HAP-1 (cell line): Measurements from ENCODE around the gene PIGBOS1.
"Not testable (repeated sequence)": the region's sequence is repeated elsewhere in the genome, so short reads cannot be mapped to it uniquely, and the experiment has no call there.

Source experiments
- DNase-seq, 2 experiments: peaks; one replicate each; pipeline ENCODE4 v3.0.0-alpha.2; 2016 to 2020; ENCODE audit warnings: low spot score in 2 of 2
- H3K27me3 ChIP-seq: fragments of 250-450 bp; sonication (Bioruptor Pico); 2 replicates; pipeline ENCODE4 v1.5.1; 2020; ENCODE audit warnings: low read depth, mild to moderate bottlenecking, moderate library complexity
- H3K36me3 ChIP-seq: fragments of 250-450 bp; sonication (Bioruptor Pico); replicated peaks from 2 replicates; pipeline ENCODE4 v1.5.1; 2020; ENCODE audit warnings: mild to moderate bottlenecking
- H3K4me1 ChIP-seq: fragments of 250-450 bp; sonication (Bioruptor Pico); 2 replicates; pipeline ENCODE4 v1.5.1; 2020; ENCODE audit warnings: mild to moderate bottlenecking
- H3K4me3 ChIP-seq: fragments of 250-450 bp; sonication (Bioruptor Pico); 2 replicates; pipeline ENCODE4 v1.5.1; 2020; ENCODE audit warnings: mild to moderate bottlenecking, moderate library complexity
- H3K9me3 ChIP-seq: fragments of 250-450 bp; sonication (Bioruptor Pico); 2 replicates; pipeline ENCODE4 v1.5.1; 2020; ENCODE audit warnings: mild to moderate bottlenecking, moderate library complexity
- in situ Hi-C: fragments of 300-500 bp; cut with MboI; formaldehyde crosslinking; loops from 3 replicates; pipeline ENCODE4 v1.14.3; 2020; ENCODE audit warnings: low sequenced_read_pairs, inconsistent platforms, mixed read lengths

The PIGBOS1 gene

DNA sequence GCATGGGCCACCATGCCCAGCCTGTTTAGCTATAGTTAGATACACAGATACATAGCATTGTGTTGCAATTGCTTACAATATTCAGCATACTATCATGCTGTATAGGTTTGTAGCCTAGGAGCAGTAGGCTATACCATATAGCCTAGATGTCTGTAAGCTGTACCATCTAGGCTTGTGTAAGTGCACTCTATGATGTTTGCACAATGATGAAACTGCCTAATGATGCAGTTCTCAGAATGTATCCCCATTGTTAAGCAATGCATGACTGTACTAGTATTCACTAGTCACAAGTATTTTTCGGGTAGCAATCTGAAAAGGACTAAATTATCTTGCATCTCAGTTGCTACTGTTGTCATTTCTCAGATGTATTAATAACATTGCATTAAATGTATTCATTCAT, 16.1 kb upstream of the PIGBOS1 start:
- Histone ChIP-seq H3K4me3 (no peak overlapping the region), H3K27me3 (no peaks in the 10 kb centered on the region), H3K36me3 (no peaks in the 10 kb centered on the region), H3K4me1 (no peaks in the 10 kb centered on the region), H3K9me3 (no peaks in the 10 kb centered on the region)
- no peak for DNase-seq
- in situ Hi-C loops = no loop called here

DNA sequence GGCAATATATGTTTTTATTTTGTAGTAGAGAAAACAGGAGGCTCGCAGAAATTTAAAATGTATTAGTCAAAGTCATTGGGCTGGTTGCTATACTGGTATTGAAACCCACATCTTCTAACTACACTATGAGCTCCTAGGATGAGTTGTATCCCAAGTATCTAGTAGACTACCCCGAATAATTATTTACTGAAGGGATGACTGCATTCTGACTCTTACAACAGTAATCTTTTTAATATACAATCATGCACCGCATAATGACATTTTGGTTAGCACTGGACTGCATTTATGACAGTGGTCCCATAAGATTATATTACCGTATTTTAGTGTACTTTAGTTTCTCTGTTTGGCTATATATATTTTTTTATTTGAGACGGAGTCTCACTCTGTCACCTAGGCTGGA, 15.4 kb upstream of the PIGBOS1 start:
- Histone ChIP-seq H3K4me1 (no peaks in the 10 kb centered on the region), H3K27me3 (no peaks in the 10 kb centered on the region), H3K9me3 (no peaks in the 10 kb centered on the region), H3K36me3 (no peaks in the 10 kb centered on the region), H3K4me3 (no peak overlapping the region)
- in situ Hi-C loops = no loop called here
- DNase-seq = no peak

DNA sequence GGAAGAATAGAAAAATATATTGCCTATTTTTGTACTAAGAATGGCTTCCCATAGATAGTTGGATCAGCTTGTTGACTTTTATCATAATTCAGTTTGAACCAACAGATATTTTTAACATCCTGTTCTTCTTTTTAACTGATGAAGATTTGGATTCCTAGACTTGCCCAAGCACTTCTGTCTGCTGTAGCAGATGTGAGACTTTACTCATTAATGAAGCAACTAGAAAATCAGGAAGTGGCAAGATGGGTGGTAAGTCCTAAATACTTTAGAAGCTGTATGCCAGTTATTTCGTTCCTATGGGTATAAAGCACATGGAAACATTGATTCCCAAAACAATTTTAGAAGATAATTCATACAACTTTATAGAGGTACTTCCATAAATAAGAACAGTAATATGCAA, 8.5 kb upstream of the PIGBOS1 start:
- no peak for DNase-seq
- no peaks in the 10 kb centered on the region for H3K36me3 ChIP-seq
- in situ Hi-C loops = no loop called here
- H3K4me3 ChIP-seq = no peak overlapping the region
- H3K4me1 ChIP-seq = peaks cover 9% of the 10 kb centered on the region
- H3K27me3 ChIP-seq = no peaks in the 10 kb centered on the region
- H3K9me3 ChIP-seq = no peaks in the 10 kb centered on the region

DNA sequence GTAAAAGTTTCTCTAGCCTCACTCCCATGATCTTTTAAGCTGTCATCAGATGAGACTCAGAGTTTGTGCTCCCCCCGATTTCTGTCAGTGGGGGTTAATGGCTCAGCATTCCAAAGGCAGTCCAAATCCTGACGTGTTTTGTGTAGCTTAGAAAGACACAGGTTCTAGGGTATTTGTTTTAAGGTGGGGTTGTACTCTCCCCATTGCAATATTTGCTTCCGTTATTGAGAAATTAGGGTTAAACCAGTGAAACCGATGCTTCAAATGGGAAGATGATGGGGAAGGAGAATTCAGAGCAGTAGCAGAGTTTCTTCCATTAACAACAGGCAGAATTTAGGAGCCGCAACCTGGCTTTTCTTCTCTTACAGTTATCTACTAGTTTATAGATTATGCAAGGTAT, 3.5 kb upstream of the PIGBOS1 start:
- Histone ChIP-seq H3K4me3 (no peak overlapping the region), H3K9me3 (no peaks in the 10 kb centered on the region), H3K36me3 (no peaks in the 10 kb centered on the region), H3K4me1 (peaks cover 9% of the 10 kb centered on the region), H3K27me3 (no peaks in the 10 kb centered on the region)
- in situ Hi-C loops = no loop called here
- DNase-seq = no peak

DNA sequence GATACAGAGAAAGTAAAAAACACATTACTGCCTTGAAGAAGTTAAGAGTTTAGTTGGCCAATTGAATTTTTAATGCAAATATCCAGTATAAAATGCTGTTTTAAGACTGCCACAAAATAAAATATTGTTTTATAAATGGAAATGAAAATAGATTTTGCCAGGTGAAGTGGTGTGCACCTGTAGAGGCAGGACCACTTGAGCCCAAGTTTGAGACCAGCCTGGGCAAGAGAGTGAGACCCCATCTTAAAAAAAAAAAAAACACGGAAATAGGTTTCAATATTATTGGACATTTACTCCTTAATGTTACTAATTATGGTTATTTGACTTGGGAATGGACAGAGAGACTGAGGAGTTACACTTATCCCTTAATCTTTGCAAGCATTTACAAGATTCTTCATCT, 2.0 kb upstream of the PIGBOS1 start:
- in situ Hi-C loops = no loop called here
- Histone ChIP-seq H3K9me3 (no peaks in the 10 kb centered on the region), H3K27me3 (no peaks in the 10 kb centered on the region), H3K36me3 (no peaks in the 10 kb centered on the region), H3K4me1 (peaks cover 9% of the 10 kb centered on the region), H3K4me3 (no peak overlapping the region)
- DNase-seq = no peak

DNA sequence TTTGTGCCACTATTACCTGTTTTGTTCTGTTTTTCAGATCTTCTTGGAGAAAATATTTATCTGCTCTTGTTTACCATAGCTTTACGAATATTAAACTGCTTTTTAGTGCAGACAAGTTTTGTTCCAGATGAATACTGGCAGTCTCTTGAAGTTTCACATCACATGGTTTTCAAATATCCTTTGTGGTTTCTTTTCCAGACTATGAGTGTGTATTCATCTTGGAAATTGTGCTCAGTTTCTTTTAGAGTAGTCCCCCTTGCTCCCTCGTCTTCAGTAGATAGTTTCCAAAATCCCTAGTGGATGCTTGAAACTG, 1.3 kb upstream of the PIGBOS1 start:
- Histone ChIP-seq H3K4me1 (peaks cover 9% of the 10 kb centered on the region), H3K36me3 (no peaks in the 10 kb centered on the region), H3K4me3 (no peak overlapping the region), H3K9me3 (no peaks in the 10 kb centered on the region), H3K27me3 (no peaks in the 10 kb centered on the region)
- in situ Hi-C loops = no loop called here
- DNase-seq = no peak

DNA sequence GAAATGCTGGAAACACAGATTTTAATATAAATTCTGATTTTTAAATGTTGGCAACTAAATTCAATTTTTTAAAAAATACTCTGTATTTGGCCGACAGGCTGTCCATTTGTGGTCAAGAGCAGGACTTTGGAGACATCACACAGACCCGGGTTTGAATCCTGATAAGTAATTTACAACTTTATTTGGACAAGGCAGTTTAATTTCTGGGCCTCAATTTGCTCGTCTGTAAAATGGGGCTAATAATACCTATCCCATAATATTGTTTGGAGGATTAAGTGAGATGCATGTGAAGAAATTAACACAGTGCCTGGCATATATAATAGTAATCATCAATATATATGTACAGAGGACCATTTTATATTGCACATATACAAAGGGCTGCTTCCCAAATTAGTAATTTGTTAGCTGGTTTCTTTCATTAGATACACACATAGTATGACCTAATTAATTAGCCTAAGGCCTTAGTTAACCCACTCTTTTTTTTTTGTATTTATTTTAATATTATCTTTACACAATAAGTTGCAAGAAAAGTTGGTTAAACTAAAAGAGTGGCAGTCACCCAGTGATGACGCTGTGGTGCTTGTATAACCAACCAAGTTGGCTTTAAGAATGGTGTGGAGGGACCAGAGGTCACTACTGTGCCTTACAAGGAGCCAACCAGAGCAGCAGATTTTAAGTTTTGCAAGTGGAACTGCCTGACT, 764 bp upstream of the PIGBOS1 start:
- no peaks in the 10 kb centered on the region for H3K9me3 ChIP-seq
- peak overlapping the region; percentile 66 for H3K4me3 ChIP-seq
- no peaks in the 10 kb centered on the region for H3K27me3 ChIP-seq
- no peaks in the 10 kb centered on the region for H3K36me3 ChIP-seq
- in situ Hi-C loops = no loop called here
- no peak for DNase-seq
- peaks cover 8% of the 10 kb centered on the region for H3K4me1 ChIP-seq

DNA sequence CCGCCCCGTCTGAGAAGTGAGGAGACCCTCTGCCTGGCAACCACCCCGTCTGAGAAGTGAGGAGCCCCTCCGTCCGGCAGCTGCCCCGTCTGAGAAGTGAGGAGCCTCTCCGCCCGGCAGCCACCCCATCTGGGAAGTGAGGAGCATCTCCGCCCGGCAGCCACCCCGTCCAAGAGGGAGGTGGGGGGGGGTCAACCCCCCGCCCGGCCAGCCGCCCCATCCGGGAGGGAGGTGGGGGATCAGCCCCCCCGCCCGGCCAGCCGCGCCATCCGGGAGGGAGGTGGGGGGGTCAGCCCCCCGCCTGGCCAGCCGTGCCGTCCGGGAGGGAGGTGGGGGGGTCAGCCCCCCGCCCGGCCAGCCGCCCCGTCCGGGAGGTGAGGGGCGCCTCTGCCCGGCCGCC, 16.1 kb downstream of the PIGBOS1 start:
- H3K4me1 ChIP-seq, H3K4me3 ChIP-seq, H3K27me3 ChIP-seq, H3K36me3 ChIP-seq, DNase-seq, H3K9me3 ChIP-seq, in situ Hi-C loops: not testable (repeated sequence)

DNA sequence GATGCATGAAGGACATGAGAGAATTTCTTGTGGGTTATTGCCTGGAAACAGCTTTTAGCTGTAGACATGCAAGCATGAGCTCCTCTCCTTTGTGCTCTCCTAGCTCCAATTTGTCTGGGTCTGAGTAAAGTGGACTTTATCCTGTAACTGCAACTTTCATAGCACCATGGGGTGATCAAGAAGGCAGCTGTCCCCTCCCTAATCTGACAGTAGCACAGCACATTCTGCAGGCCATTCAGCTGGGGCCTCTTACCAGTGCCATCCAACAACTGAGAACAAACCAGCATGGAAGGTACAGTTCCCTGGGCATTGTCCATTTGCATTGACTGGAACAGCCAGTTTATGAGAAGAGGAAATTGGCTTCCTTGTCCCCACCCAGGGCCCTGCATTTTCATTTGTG, 21.6 kb downstream of the PIGBOS1 start:
- H3K36me3 ChIP-seq = no peaks in the 10 kb centered on the region
- no peak for DNase-seq
- no peaks in the 10 kb centered on the region for H3K9me3 ChIP-seq
- in situ Hi-C loops = no loop called here
- H3K4me1 ChIP-seq = no peaks in the 10 kb centered on the region
- H3K4me3 ChIP-seq = no peak overlapping the region
- no peaks in the 10 kb centered on the region for H3K27me3 ChIP-seq

DNA sequence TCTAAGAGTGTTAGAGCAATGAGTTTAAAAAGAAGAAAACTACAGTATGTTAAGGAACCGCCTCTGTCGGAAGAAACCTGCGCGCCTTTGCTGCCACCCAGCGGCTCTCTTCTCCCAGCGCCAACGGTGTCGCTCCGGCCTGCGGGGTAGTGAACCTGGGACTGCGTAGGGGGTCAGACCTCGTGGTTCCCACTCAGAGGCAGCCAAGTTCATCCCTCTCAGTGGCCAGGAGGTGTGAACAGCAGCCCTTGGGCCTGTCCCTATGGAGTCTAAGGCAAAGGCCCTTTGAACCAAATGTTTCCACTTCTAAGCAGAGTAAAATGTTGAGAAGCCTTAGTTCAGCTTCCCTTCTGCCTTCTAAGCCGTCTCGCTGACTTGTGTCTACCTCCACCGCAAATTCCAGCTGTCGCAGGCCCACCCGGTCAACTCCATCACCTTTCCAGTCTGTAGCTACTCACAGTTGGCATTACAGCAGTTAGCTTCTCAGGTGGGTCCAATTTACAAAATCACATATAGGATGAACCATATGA, 28.3 kb downstream of the PIGBOS1 start:
- Histone ChIP-seq H3K9me3 (no peaks in the 10 kb centered on the region), H3K36me3 (no peaks in the 10 kb centered on the region), H3K27me3 (no peaks in the 10 kb centered on the region), H3K4me1 (peaks cover 6% of the 10 kb centered on the region), H3K4me3 (peak overlapping the region; percentile 57)
- DNase-seq = peak; percentile 70 to 88
- in situ Hi-C loops = no loop called here

DNA sequence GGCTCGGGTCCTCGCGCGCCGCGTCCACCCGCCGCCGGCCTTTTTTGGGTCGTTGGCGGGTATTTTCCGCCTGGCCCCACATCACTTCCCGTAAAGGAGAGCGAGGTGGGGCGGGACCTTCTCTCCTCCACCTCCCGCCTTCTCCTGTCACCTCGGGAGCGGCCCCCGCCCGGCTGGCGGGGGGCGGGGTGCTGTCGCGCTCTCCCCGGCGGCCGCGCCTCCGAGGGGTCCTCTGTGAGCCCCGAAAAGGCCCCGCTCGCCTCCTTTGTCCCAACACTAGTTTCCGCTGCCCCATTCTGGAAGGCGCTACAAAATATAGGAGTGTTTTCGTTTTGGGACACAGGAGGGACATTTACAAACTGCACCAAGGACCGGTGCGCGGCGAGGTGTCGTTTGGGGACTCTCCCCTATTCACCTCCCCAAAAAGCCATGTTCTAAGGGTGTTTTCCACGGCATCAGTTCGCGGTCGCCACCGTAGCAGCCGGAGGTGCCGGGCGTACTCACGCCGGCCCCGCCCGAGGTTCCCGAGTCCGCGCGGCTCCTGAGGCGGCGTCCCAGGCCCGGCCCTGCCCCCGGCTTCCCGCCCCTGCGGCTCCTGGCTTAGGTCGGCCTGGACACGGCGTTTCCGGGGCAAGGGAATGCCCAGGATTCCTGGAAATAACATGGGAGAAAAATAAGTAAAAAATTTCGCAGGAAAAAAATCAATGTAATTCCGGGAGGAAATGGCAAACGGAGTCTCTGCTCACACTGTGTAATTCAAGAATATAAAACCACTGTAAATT, 29.0 kb downstream of the PIGBOS1 start, which contains the start of gene RAB27A:
Gene RAB27A (minus strand): TSS at position 68 of the 782 bp plus-strand sequence. CDS start 54,879 bp downstream, outside the sequence.
- in situ Hi-C loops = loop anchor here (5.0 kb wide), 1 partner anchor 73 kb away; no protein-coding TSS in a partner anchor
- Histone ChIP-seq H3K9me3 (no peaks in the 10 kb centered on the region), H3K27me3 (no peaks in the 10 kb centered on the region), H3K4me3 (peak within 1 kb of the TSS; percentile 57), H3K36me3 (no peaks in the 10 kb centered on the region), H3K4me1 (peaks cover 6% of the 10 kb centered on the region)
- peak; percentile 67 to 84 for DNase-seq

DNA sequence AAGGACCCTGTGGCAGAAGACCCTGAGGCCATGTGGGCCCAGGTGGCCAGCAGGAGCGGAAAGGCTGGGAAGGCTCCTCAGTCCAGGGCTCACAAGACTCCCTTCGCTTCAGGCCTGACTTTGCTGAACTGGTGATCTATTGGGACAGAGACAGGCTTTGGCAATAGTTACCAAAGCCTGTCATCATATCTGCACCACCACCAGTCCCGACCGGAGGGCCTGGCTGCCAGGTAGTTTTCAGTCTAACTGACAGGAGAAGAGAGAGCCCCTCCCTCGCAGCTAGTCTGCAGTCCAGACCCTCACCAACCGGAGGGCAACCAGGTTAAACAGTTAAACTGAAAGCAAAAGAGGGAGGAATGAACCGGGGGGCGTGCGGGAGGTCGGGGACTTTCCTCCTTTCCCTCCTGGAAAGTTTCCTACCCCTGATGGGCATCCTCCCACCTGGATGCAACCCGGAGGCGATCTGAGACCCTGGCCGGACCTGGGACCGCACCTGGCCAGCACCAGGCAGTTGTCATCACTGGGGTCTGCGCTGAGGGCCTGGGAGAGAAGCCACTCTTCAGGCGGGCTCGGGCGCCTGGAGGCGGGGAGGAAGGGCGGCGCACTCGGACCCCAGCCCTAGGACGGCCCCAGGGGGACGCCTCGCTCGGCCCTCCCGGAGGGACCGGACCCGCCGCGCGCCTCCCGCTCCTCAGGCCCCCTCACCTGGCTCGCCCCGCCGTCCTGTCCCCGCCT, 29.7 kb downstream of the PIGBOS1 start:
- Histone ChIP-seq H3K27me3 (no peaks in the 10 kb centered on the region), H3K36me3 (no peaks in the 10 kb centered on the region), H3K4me3 (peak overlapping the region; percentile 57), H3K4me1 (peaks cover 6% of the 10 kb centered on the region), H3K9me3 (no peaks in the 10 kb centered on the region)
- in situ Hi-C loops = loop anchor here (5.0 kb wide), 1 partner anchor 72 kb away; no protein-coding TSS in a partner anchor
- peak; percentile 3 to 27 for DNase-seq

DNA sequence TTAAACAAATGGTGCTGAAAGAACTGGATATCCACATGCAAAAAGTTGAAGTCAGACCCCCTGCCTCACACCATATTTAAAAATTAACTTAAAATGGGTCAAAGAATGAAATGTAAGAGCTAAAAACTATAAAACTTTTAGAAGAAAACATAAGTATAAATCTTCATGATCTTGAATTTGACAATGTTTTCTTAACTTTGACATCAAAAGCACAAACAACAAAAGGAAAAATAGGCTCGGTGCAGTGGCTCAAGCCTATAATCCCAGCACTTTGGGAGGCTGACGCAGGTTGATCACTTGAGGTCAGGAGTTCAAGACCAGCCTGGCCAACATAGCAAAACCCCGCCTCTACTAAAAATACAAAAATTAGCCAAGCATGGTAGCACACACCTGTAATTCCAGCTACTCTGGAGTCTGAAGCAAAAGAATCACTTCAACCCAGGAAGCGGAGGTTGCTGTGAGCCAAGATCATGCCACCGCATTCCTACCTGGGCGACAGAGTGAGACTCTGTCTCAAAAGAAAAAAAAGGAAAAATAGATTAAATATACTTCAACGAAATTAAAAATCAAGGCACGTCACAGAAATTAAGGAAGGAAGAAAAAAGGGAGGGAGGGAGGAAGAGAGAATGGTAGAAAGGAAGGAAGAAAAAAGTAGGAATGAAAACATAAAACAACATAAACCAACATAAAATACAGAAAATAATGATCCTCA, 30.8 kb downstream of the PIGBOS1 start:
- Histone ChIP-seq H3K4me3 (0 out of 2 replicates have a peak overlapping the region, but pooled peaks have one; percentile 57), H3K27me3 (no peaks in the 10 kb centered on the region)
- in situ Hi-C loops = loop anchor here (5.0 kb wide), 1 partner anchor 71 kb away; no protein-coding TSS in a partner anchor

More for the DNA sequence above, 30.8 kb downstream of the PIGBOS1 start:
- H3K9me3 ChIP-seq = no peaks in the 10 kb centered on the region
- no peak for DNase-seq
- no peaks in the 10 kb centered on the region for H3K36me3 ChIP-seq
- H3K4me1 ChIP-seq = peaks cover 6% of the 10 kb centered on the region
